NT2/D1 (cell line): ENCODE results near the gene CREB3L2.

Experiments
- YY1 ChIP-seq: IDR thresholded peaks from 2 replicates; pipeline ENCODE4 v1.6.1; 2011; ENCODE audit not compliant: insufficient read length, insufficient read depth
- ZNF274 ChIP-seq: IDR thresholded peaks from 2 replicates; pipeline ENCODE4 v1.6.1; 2011; ENCODE audit warnings: mild to moderate bottlenecking, low read depth, low read length

DNA sequence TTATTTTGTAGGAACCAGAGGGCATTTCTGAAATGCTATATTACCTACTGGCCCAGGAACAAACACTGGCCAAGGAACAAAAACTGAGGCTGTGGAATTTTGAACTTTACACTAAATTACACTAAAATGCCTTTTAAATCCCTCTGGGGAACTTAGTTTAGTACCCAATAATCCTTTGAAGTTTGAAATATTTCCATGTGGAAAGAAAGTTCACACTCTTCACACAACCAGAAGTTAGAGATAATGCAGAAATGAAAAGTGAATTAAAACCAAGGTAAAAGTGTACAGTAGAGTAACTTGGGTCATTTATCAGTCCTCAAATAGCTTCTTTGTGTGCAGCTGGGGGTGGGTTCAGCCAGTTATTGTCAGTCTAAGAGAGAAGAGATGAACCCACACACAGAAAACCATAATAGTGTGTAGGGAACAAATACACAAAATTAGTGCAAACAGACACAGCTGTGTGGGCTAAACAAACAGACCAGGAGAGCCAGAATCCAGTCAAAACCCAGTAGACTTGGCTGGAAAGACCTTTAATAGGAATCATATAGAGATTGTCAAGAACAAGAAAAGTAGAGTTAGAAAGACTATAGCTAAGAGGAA is 108.6 kb downstream of the CREB3L2 start:
- TF ChIP-seq ZNF274 (no peak), YY1 (no peak)
